Suppressor macrophage (primary cell): ENCODE results near the gene LY86.
"Not testable (repeated sequence)": the region's sequence is repeated elsewhere in the genome, so short reads cannot be mapped to it uniquely, and the experiment has no call there.

Source experiments
- DNase-seq, 4 experiments: peaks; one replicate each; pipeline ENCODE4 v3.0.0-alpha.2; 2020 to 2022

The LY86 gene

DNA sequence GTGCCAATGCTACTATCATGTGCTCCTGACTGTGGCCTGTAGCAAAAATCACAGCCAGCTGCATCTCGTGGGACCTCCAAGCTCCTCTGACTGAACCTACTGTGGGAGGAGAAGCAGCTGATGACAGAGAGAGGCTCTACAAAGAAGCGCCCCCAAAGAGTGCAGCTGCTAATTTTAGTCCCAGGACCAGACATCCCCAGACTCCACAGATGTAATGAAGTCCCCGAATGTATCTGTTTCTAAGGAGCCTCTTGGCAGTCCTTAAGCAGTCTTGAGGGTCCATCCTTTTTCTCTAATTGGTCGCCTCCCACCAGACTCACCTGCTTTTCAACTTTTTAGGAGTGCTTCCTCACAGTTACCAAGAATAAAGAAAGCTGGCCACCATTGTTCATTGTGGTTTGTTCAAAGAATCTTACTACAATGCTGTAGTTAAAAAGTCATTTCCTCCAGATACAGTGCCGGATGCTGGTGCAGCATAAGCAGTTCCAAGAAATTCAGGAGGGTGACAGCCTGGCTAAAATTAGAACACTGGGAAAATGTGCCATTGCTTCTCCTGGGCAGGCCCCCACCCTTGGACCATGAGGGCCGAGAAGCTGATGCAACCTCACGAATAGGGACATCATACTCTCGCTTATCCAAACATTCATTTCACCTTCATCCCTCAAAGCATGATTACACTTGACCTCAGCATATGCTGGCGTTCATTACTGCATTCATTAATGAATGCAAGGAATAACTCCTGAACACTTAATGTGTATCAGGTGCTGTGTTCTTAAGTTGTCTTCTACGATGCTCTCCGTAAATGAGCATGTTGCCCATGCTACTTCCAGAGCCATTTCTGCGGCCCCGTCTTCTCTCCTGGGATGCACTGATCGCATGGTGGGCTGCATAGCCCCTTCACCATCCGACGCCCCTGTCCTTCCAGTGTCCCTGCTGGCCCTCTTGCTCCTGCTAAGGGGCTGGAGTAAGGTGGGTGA, 66.4 kb downstream of the LY86 start:
- DNase-seq = peak; percentile 34 to 57 (median 42)

DNA sequence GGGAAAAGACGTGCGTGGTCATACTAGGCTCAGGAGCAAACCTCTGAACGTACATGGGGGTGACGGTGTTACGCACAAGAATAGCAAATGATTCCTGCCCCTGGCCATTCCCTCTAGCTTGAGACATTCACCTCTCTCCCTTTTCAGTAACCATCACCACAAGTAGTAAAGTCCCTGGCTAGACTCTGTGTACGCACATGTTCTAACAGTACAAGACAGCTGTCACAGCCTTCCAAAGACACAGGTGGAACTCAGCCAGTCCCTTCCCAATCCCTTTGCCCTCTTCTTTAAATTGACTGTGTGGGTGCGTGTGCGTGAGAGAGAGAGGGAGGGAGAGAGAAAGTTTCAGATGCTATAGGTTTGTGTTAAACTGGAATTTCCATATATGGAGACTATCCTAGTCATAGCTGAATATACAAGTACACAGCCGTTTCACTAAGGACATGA, 67.3 kb downstream of the LY86 start:
- no peak for DNase-seq

DNA sequence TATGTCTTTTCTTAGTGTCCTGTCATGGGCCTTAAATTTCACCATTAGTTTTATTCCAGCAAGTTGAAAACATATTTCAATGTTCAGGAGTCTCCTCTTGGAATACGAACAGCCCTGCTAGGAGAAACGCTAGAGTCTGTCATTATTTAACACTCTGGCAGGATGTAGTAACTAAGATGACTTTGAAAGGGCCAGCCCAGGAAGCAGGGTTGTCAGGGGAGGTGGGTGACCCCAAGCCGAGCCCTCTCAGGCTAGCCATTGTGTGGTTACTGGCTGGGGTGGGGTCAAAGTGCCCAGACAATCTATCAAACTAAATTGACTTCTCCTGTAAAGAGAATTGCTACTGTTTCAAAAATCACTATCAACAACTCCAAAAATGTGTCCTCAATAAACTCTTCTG, 67.8 kb downstream of the LY86 start:
- no peak for DNase-seq

DNA sequence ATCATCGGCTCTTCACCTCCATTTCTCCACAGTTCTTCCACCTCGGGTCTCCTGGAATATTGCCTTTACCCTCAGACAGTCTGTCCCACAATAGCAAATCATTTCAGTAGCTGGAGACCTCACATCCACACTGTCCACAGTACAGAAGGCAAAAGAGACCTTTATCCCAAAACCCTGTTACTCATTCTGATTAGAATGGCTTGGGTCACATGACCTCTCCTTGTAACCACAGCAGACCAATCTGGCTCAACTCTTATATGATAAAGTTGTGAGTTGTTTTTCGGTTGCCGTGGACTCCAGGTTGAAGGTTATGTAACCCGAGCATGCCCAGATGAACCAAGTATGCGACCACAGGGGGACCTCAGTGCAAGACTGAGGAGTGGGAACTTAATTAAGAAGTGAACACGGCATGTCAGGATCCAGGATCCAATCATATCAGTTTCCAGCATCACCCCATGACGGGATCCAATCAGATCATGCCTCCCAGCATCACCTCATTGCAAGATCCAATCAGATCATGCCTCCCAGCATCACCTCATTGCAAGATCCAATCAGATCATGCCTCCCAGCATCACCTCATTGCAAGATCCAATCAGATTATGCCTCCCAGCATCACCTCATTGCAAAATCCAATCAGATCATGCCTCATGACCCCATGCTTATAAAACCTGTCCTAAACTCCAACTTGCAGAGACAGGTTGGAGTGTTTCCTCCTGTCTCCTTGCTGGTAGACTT, 68.7 kb downstream of the LY86 start:
- DNase-seq = no peak

DNA sequence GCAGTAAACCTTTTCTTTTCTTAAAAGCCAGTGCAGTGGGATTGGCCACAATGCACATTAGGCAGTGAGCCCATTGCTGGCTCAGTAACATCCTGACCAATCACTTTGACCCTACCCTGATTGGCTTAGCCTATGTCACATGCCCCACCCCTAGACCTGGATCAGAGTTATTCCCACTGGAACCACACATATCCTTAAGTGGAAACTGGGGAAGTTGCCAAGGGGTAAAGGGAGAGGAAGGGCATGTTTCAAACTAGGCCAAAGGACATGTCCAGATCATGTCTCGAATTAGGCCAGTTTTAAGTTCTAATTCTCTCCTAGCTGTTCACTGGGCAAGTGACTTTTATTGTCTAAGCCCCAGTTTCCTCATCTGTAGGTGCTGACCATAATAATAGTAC, 69.3 kb downstream of the LY86 start:
- no peak for DNase-seq

DNA sequence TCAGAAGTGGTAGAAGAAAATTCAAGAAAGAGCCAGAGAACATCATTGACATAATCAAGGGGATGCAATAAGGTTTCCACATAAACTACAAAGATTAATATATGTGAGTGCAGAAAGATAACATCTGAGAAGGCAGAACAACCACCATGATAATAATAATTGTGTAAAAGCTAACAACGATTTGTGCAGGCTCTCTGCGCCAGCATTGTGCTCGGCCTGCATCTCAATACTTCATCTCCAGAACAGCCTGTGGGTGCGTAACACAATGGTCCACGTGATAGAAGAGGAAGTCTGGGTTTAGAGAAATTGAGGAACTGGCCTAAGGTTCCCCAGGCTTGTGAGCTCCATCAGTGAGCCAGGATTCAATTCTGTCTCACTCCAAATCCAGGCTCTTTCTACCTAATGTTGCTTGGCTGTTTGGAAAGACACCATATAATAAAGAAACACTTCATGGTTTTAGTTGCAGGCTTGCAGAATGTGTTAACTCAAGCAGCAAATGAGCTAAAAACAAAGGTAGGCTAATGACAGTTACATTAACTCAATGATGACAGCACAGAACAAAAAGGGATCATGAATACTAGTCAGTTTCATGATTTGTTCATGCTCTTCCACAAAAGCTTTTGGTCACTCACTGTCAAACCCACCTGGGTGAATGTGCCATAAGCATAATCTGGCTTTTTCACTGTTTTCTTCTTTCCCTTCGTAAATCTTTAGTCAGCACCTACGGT, 71.2 kb downstream of the LY86 start:
- DNase-seq = peak; percentile 85 to 95 (median 90)

DNA sequence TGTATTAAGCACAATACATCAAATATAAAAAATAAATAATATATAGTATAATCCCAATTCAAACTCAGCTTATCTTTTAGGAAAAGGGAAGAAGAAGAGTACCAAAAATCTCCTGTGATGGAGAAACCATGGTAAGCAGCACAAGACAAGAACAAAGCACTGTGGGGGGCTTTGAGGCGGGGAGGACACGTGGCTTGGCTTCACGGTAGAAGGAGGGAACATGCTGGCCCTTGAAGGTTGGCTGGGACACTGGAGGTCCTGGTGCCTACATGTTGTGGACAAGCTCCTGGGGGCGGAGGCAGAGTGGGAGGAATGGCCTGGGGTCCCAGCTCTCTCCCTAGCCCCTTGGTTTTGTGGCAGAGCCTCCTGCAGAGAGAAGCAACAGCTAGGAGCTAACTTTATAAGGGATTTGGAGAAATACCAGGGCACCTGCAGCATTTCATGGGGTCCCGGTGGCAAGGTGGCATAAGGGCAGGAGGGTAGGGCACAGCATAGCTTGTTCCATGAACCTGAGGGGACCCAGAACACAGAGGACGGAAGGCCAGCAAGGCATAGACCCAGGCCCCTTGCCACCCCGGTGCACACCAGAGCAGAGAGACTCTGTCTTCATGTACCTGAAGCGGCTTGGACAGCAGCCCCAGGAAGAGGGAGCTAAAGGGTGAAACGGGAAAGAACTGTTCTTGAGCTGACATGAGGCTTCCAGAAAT, 72.0 kb downstream of the LY86 start:
- peak in 1 of 4 experiments; percentile 10 for DNase-seq

DNA sequence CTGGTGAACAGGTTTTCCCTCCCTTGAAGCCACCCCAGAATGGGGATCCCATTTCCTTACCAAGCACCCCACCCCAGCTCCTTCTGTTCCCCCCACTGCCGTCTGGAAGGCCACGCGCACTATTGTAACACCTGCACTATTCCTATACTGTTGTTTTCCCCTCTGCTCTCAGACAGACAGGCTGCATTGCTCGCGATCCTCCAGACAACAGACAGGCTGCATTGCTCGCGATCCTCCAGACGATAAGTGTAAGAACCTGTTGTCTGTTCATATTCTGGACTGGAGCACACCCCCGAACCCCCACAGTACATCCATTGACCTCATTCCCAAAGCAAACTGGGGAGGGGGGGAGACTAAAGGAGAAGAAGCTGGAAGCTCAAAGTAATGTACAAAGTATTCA, 72.7 kb downstream of the LY86 start:
- DNase-seq = no peak

DNA sequence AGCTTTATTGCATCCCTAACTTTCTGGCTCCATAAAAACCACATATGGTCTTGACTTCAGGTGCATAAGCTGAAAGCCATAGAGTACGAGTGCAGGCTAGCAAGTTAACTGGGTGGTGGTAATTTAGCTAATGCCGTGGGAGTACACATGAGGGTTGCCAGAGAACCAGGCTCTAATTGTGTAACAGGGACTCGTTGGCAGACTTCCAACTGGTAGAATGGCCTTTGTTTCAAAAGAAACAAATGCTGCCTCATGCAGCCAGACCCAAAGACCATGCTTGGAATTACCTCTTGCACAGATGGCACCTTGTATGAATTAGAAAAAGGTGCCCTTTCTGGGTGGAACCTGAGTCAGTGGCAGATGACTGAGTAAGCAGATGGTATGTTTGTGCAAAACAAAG, 73.2 kb downstream of the LY86 start:
- peak; percentile 91 to 97 (median 96) for DNase-seq

DNA sequence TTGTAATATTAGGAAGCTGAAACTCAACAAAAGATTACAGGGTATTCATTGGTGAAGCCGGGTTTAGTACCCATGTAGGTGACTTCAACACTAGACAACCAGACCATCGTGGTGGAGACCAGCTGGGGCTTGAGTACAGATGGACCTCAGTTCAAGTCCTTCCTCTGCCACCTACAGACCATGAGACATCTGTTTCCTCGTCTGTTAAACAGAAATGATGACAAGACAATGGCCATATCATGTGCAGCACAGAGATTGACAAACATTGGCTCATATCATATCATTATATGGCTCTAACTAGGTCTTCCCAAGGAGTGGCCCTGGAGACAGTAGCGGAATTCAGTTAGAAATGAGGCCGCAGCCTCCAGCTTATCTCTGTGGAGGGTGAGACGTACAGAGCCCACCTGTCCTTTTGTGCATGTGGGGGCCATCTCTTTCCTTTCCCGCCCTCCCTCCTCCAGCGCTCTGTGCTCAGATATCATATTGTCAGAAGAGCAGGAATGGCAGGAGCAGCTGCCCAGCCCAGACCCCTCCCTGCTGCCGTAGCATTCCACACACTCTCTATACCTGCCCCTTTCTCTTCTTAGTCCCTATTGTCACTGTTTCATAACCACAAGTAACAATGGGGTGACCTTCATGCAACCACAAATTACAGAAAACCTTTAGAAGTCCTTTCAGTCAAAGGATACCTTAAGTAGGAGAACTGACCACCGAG, 75.1 kb downstream of the LY86 start:
- DNase-seq = peak in 3 of 4 experiments; percentile 35 to 61 (median 48)

DNA sequence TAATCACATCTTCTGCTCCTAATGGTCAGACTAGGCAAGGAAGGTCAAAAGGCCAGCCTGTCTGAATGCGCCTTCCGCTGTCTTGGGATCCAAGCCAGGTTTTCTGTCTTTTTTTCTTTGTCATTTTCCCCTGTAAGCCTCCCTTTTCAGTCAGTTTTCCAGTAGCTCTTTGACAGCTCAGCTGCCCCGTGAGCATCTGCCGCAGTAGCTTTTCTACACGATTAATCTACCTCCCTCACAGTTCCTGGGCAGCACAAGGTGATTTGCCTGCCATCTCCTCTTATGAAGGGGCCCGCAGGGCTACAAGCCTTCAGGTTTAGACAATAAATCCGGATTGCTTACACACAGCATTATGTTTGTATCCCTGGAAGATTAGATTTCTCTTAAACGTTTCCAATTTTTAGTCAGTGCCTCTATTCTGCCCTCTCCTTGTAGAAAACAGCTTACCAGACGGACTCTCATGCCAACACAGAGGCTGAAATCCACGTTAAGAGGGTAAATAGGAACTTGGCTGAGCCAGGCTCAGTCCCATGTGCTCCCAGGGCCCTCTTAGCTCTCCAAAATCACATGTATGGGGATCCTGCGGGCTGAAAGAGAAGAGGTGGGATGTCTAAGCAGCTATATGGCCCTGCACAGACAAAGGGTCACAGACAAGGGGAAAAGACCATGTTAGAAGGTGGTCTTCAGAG, 77.2 kb downstream of the LY86 start:
- DNase-seq = no peak

DNA sequence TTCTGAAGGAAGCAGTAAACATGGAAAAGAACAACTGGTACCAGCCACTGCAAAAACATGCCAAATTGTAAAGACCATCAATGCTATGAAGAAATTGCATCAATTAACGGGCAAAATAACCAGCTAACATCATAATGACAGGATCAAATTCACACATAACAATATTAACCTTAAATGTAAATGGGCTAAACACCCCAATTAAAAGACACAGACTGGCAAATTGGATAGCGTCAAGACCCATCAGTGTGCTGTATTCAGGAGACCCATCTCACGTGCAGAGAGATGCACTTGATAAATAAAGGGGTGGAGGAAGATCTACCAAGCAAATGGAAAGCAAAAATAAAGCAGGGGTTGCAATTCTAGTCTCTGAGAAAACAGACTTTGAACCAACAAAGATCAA, 81.6 kb downstream of the LY86 start:
- not testable (repeated sequence) for DNase-seq

DNA sequence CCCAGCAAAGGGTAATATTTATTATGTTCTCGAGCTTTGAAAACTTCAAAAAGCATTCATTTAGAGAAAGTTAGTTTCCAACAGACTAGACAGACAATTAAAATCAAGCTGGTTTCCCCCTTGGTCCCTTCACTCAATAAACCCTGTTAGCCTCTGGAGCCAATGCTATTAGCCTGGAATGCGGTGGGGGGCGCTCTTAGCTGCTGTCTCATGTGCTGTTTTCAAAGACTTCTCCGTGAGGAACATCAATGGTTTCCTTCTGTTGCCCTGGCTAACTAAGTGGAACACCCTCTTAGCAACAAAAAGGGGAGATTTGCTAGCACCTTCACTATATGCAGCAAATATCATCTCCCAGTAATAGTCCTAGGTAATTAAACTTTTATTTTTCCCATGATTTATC, 86.4 kb downstream of the LY86 start:
- DNase-seq = peak in 1 of 4 experiments; percentile 30

DNA sequence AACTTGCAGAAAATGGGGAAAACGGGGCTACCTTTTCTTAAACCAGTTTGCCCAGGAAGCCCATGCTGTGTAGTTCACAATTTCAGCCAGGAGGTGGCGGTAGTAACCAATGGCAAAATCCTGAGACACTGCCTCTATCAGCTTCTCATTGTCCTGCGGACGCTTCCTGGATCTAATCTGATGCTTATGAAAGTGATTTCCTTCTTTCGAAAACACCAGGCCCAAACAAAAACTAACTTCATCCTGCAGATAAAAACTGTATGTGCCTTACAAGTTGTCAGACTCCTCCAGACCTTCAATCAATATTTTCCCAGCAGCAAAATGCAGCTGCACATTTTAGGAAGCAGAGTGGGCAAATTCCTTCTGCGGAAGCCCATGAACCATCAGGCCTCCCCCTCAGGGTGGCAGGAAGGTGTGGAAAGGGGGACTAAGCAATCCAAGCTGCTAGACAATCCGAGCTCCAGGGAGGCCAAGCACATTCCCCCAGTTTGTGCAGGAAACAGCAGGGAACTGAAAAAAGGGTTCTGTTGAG, 88.5 kb downstream of the LY86 start:
- peak; percentile 87 to 96 (median 88) for DNase-seq

DNA sequence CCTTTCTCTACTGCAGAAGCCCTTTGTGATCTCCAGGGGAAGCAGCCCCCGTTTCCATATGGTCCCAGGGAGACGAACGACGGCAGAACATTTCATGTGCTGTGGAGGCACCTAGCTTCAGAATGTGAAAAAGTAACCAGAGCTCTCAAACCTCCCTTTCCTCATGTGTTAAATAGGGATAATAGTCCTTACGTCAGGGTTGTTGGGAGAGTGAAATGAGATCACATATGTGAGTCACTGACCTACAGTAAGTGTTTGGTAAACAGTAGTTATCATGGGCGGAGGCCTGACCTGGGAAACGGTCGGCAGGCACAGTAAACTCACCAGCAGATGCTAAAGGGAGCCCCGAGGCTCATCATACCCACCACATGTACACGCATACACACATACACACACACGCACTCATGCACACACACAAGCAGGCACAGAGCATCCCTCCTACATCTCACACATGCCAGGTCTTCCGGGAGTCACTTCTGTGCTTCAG, 89.7 kb downstream of the LY86 start:
- peak in 3 of 4 experiments; percentile 45 to 65 (median 50) for DNase-seq

DNA sequence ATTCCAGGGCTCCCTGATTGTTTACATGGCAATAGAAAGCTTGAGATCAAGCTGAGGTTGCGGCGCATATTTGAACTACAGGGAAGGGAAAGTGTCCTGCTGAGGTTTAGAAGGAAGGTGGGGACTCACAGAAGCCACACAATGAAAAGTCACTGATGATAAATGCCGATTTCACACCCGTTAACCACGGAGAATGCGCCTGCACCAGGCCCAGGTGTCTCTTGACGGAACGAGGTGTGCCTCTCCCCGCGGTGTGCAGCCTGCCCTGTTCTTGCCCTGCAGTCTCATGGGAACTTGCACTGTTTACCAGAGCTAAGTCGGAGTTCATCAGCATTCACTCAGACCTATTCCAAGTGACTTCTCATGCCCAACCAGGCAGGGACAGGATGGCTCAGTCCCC, 90.3 kb downstream of the LY86 start:
- no peak for DNase-seq

DNA sequence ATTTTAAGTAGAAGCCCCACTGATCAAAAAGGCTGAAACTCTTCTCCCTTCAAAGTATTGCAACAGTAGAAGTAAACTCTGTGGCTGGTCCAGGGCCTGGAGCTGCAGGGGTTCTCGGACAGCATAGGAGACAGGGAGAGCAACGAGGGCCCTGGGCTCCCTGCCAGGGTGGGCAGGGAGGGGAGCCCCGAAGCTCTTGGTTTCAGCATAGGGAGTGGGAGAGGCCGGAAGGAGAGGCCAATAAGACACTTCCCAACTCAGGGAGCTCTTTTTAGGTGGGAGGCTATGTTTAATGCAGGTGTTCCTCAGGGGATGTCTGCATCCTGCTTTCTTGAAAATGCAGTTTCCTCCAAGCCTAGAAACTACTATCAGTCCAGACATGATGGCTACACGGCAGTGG, 91.1 kb downstream of the LY86 start:
- no peak for DNase-seq

DNA sequence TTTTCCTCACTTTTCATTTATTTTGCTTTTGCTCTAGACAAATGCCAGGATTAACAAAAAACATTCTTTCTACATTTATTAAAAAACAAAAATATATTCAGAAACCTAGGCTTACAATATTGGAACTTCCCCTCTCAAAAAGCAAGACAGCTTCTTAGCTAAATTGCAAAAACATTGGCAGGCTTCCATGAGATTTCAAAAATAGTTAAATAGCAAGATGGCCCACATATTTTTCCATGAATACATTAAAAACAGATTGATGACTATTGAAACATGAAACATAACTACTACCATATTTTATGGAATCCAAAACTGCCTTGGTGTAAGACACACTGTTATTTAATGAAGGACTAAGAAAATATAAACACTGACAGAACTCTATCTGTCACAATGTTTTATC, 92.0 kb downstream of the LY86 start:
- peak in 3 of 4 experiments; percentile 40 to 71 (median 65) for DNase-seq

DNA sequence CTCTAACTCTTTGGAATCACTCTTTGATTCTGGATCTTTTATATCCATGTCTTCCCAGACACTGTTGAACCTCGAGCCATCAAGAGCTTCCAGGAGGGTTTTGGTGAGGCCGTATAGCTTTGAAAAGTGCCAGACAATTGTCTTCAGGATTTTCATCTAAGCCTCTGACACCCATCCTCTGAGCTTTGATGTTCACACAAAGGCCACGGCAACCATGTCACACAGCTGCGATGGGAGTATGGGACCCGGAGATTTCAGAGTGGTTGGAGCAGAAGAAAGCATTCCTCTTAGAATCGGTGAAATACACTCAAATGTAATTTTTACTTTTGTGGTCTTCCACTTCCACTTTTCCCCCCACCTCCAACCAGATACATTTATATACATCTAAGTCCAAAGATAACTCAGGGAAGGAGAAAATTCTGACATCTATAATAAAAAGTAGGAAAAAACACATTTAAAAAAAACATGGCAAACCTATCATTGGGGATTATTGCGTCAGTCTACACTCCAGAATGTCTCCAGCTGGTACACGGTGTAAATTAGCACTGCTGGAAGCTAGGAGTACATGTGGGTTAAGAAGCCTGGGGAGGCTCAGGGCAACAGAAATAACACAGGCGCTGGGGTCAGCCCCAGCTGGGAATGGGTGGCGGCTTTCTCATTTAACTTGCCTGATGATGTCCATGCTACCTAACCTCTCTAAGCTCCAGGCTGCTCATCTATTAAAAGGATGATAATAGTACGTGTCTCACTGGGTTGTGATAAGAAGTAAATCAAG, 92.7 kb downstream of the LY86 start:
- no peak for DNase-seq

DNA sequence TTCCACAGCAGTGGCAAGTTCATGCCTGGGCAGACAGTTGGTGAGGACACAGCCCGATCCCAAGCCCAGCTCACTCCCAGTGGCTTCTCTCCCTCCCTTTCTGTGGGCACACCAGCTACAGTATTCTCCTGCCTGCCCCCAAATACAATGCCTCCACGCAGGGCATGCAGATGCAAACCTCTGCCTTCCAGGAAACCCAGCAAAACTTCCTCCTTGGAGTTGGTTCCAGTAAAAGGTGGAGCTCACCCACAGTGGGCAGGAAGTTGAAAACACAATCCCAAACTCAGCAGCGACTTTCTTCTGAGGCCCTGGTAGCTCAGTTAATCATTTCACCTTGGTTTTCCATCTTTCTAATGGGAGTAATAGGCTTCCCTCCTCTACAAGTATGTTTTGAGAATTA, 93.7 kb downstream of the LY86 start:
- no peak for DNase-seq
